HL-60 (cell line): ENCODE measurements around the gene AOPEP.

Experiments used
- DNase-seq, 2 experiments: peaks; one replicate each; pipeline ENCODE4 v3.0.0-alpha.2; 2010 to 2020; ENCODE audit warnings: low read depth in 1 of 2, low spot score in 1 of 2
- H3K27ac ChIP-seq: fragments of 250-450 bp; sonication (Bioruptor Pico); replicated peaks from 2 replicates; pipeline ENCODE4 v1.5.1; 2020; ENCODE audit warnings: mild to moderate bottlenecking, moderate library complexity
- H3K27me3 ChIP-seq: fragments of 250-450 bp; sonication (Bioruptor Pico); 2 replicates; pipeline ENCODE4 v1.5.1; 2021; ENCODE audit warnings: mild to moderate bottlenecking, moderate library complexity; ENCODE audit not compliant: insufficient read depth, poor library complexity, severe bottlenecking
- H3K4me3 ChIP-seq: replicated peaks from 2 replicates; pipeline ENCODE4 v1.5.1; 2011; ENCODE audit warnings: mild to moderate bottlenecking, control low read depth, low read length; ENCODE audit not compliant: insufficient read depth
- CTCF ChIP-seq: IDR thresholded peaks from one replicate; pipeline ENCODE4 v1.5.1; 2011; ENCODE audit warnings: low read length, control low read depth, inconsistent platforms; ENCODE audit not compliant: insufficient read depth
- GABPA ChIP-seq: IDR thresholded peaks from 2 replicates; pipeline ENCODE4 v1.6.1; 2012; ENCODE audit warnings: low read depth
- POLR2AphosphoS5 ChIP-seq: IDR thresholded peaks from 2 replicates; pipeline ENCODE4 v1.6.1; 2012; ENCODE audit warnings: low read depth
- SPI1 ChIP-seq: IDR thresholded peaks from 2 replicates; pipeline ENCODE4 v1.6.1; 2012; ENCODE audit warnings: low read depth, mild to moderate bottlenecking, borderline replicate concordance
- TF ChIP-seq, protein P1 (sequence below): IDR thresholded peaks from 2 replicates; pipeline ENCODE4 v1.6.1; 2012; ENCODE audit warnings: low read depth; ENCODE audit not compliant: insufficient replicate concordance

Gene AOPEP

GRCh38 chr9:94825611-94825958, 99.1 kb downstream of the AOPEP start:
- Histone ChIP-seq H3K27me3 (no peaks in the 10 kb centered on the region), H3K27ac (no peak overlapping the region), H3K4me3 (no peak overlapping the region)
- DNase-seq, result no peak
- TF ChIP-seq, protein P1, sequence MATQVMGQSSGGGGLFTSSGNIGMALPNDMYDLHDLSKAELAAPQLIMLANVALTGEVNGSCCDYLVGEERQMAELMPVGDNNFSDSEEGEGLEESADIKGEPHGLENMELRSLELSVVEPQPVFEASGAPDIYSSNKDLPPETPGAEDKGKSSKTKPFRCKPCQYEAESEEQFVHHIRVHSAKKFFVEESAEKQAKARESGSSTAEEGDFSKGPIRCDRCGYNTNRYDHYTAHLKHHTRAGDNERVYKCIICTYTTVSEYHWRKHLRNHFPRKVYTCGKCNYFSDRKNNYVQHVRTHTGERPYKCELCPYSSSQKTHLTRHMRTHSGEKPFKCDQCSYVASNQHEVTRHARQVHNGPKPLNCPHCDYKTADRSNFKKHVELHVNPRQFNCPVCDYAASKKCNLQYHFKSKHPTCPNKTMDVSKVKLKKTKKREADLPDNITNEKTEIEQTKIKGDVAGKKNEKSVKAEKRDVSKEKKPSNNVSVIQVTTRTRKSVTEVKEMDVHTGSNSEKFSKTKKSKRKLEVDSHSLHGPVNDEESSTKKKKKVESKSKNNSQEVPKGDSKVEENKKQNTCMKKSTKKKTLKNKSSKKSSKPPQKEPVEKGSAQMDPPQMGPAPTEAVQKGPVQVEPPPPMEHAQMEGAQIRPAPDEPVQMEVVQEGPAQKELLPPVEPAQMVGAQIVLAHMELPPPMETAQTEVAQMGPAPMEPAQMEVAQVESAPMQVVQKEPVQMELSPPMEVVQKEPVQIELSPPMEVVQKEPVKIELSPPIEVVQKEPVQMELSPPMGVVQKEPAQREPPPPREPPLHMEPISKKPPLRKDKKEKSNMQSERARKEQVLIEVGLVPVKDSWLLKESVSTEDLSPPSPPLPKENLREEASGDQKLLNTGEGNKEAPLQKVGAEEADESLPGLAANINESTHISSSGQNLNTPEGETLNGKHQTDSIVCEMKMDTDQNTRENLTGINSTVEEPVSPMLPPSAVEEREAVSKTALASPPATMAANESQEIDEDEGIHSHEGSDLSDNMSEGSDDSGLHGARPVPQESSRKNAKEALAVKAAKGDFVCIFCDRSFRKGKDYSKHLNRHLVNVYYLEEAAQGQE, result no peak
- TF ChIP-seq GABPA, result no peak
- TF ChIP-seq SPI1, result no peak
- no peak for TF ChIP-seq POLR2AphosphoS5
- no peak for TF ChIP-seq CTCF

DNA sequence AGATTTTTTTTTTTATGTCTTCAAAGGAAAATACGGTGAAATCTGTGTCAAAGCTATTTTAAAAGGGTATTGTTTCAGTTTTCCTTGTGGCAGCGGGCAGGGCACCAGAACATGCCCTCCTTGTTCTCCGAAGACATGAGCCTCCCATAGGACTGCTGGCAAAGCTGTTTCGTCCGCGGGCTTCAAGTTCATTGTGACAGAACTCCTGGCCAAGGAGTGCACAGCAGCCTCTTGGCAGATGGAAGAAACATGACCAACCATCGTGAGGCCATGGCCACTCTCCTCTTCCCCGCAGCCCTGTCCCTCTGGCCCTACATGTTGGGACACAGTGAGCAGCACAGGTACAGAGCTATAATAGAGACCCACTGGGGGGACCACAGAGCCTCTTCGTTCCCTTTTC, 99.5 kb downstream of the AOPEP start:
- no peak for DNase-seq
- H3K27ac ChIP-seq, result no peak overlapping the region

GRCh38 chr9:94826644-94827410, 100.3 kb downstream of the AOPEP start:
- TF ChIP-seq CTCF (no peak), GABPA (no peak), SPI1 (no peak)
- no peak for DNase-seq
- H3K27me3 ChIP-seq, result no peaks in the 10 kb centered on the region
- no peak overlapping the region for H3K4me3 ChIP-seq
- H3K27ac ChIP-seq, result no peak overlapping the region

More for the DNA sequence above, 99.5 kb downstream of the AOPEP start:
- H3K27me3 ChIP-seq, result no peaks in the 10 kb centered on the region
- H3K4me3 ChIP-seq, result no peak overlapping the region
- TF ChIP-seq, protein P1, result no peak

- no peaks in the 10 kb centered on the region for H3K27me3 ChIP-seq
- no peak for TF ChIP-seq POLR2AphosphoS5
- no peak for TF ChIP-seq GABPA
- TF ChIP-seq SPI1, result no peak
- no peak for TF ChIP-seq CTCF
- DNase-seq, result no peak
- H3K27ac ChIP-seq, result no peak overlapping the region
- H3K4me3 ChIP-seq, result no peak overlapping the region
These were observed 101.2 kb downstream of the AOPEP start for GRCh38 chr9:94827584-94828304.
